B cell (primary cell): Measurements from ENCODE around the gene KCNT2. TPM values are rescaled to one million over a fixed set of nuclear protein-coding genes. Genes with fewer than 3 reads are reported as not detected.

Experiments used
- ATAC-seq: fragments of 200-7000 bp; cut with Tn5 transposase; one replicate; pipeline ENCODE4 v1.10.0; 2021; ENCODE audit warnings: low read depth, mild to moderate bottlenecking, moderate number of reproducible peaks, moderate library complexity
- CTCF ChIA-PET: fragments of 350-600 bp; sonication (Branson Sonifier 250); formaldehyde crosslinking; loops from one replicate; lab custom pipeline; 2021; ENCODE audit warnings: antibody characterized with exemption, inconsistent platforms; lab: Charles Lee
- POLR2A ChIA-PET: fragments of 350-600 bp; sonication (Branson Sonifier 250); formaldehyde crosslinking; loops from one replicate; lab custom pipeline; 2021; ENCODE audit warnings: antibody characterized with exemption; lab: Charles Lee
- DNase-seq: peaks from one replicate; pipeline ENCODE4 v3.0.0; 2013
- H2AFZ ChIP-seq: 2 replicates; pipeline ENCODE4 v1.6.1; 2012; ENCODE audit warnings: mild to moderate bottlenecking, low read depth, low read length; ENCODE audit not compliant: insufficient read depth, poor library complexity, severe bottlenecking
- H3K27ac ChIP-seq, 2 donors: 1 replicate in 1 of 2; 2 replicates in 1 of 2; pipeline ENCODE4 v1.5.1; 2012 to 2013; ENCODE audit warnings: low read length in 2 of 2, mild to moderate bottlenecking in 2 of 2, moderate library complexity in 1 of 2
- H3K27me3 ChIP-seq, 4 experiments: fragments of 200-600 bp in 1 of 4; sonication (generic) in 1 of 4; replicated peaks in 1 of 4; 1 replicate in 2 of 4; 2 replicates in 2 of 4; pipeline versions ENCODE4 v1.6.1 to v1.7.0; 2013 to 2016; ENCODE audit warnings: low read length in 3 of 4, mild to moderate bottlenecking in 2 of 4, mixed read lengths in 1 of 4, moderate library complexity in 1 of 4; ENCODE audit not compliant: insufficient read depth in 4 of 4, control insufficient read depth in 3 of 4; ENCODE audit errors: control extremely low read depth in 1 of 4
- H3K36me3 ChIP-seq, 2 experiments: replicated peaks in 1 of 2; 1 replicate in 1 of 2; 2 replicates in 1 of 2; pipeline versions ENCODE4 v1.6.1 to v1.7.1; 2013; ENCODE audit warnings: low read length in 1 of 2; ENCODE audit not compliant: insufficient read depth in 2 of 2, control insufficient read depth in 1 of 2; ENCODE audit errors: control extremely low read depth in 1 of 2, extremely low read depth in 1 of 2
- H3K4me1 ChIP-seq, 2 donors: fragments of 200-600 bp in 1 of 2; sonication (generic) in 1 of 2; 1 replicate in 1 of 2; 2 replicates in 1 of 2; pipeline versions ENCODE4 v1.5.1 to v1.6.1; 2013 to 2017; ENCODE audit warnings: low read length in 2 of 2; ENCODE audit not compliant: control insufficient read depth in 2 of 2, insufficient read depth in 2 of 2
- H3K4me2 ChIP-seq: replicated peaks from 2 replicates; pipeline ENCODE3; 2012; ENCODE audit warnings: mild to moderate bottlenecking, low read depth, low read length; ENCODE audit not compliant: poor library complexity, severe bottlenecking
- H3K4me3 ChIP-seq, 5 experiments: fragments of 200-600 bp in 1 of 5; sonication (generic) in 1 of 5; 1 replicate in 3 of 5; 2 replicates in 2 of 5; pipeline versions ENCODE4 v1.5.1 to v1.7.0; 2011 to 2016; ENCODE audit warnings: low read length in 4 of 5, mild to moderate bottlenecking in 4 of 5, low read depth in 2 of 5, control low read depth in 1 of 5, moderate library complexity in 1 of 5; ENCODE audit not compliant: insufficient read depth in 1 of 5; ENCODE audit errors: control extremely low read depth in 1 of 5, extremely low read depth in 1 of 5
- H3K79me2 ChIP-seq: fragments of 200-600 bp; sonication (generic); one replicate; pipeline ENCODE4 v1.6.0; 2016; ENCODE audit warnings: low read length; ENCODE audit not compliant: control insufficient read depth, insufficient read depth
- H3K9ac ChIP-seq: fragments of 200-600 bp; sonication (generic); 2 replicates; pipeline ENCODE4 v1.6.1; 2017; ENCODE audit warnings: mild to moderate bottlenecking, low read length, moderate library complexity
- H3K9me3 ChIP-seq, 3 donors: one replicate each; pipeline versions ENCODE4 v1.6.1 to v1.7.1; 2013; ENCODE audit warnings: low read length in 2 of 3; ENCODE audit not compliant: control insufficient read depth in 2 of 3, insufficient read depth in 1 of 3; ENCODE audit errors: control extremely low read depth in 1 of 3
- H4K20me1 ChIP-seq: 2 replicates; pipeline ENCODE4 v1.6.0; 2012; ENCODE audit warnings: mild to moderate bottlenecking, low read length; ENCODE audit not compliant: insufficient read depth, control insufficient read depth, poor library complexity, severe bottlenecking
- H3K27ac Mint-ChIP-seq: one replicate; pipeline ENCODE4 v1.8.0; 2021; ENCODE audit warnings: mixed read lengths
- H3K27me3 Mint-ChIP-seq: one replicate; pipeline ENCODE4 v1.8.0; 2021; ENCODE audit warnings: mixed read lengths
- H3K4me1 Mint-ChIP-seq: one replicate; pipeline ENCODE4 v1.8.0; 2021; ENCODE audit warnings: mixed read lengths
- H3K4me3 Mint-ChIP-seq: one replicate; pipeline ENCODE4 v1.8.0; 2021; ENCODE audit warnings: mixed read lengths
- H3K9me3 Mint-ChIP-seq: one replicate; pipeline ENCODE4 v1.8.0; 2022; ENCODE audit warnings: mixed read lengths; ENCODE audit not compliant: insufficient read depth
- CTCF ChIP-seq: fragments of 200-600 bp; IDR thresholded peaks from one replicate; pipeline ENCODE4 v1.8.0; 2022; ENCODE audit warnings: antibody characterized with exemption, mild to moderate bottlenecking
- EZH2 ChIP-seq: IDR thresholded peaks from 2 replicates; pipeline ENCODE4 v1.6.1; 2012; ENCODE audit warnings: borderline replicate concordance, low read depth, mild to moderate bottlenecking, moderate library complexity, low read length; ENCODE audit not compliant: insufficient read depth, poor library complexity, severe bottlenecking
- WGBS: methylation state at CpG from one replicate; pipeline ENCODE4 v1.1.5; 2013; ENCODE audit warnings: missing lambda C conversion rate; ENCODE audit not compliant: insufficient coverage; 5-methylcytosine and 5-hydroxymethylcytosine counted together
- intact Hi-C: fragments of 100-400 bp; cut with micrococcal nuclease; formaldehyde crosslinking; loops from one replicate; pipeline ENCODE4 v1.10.0; 2022
- polyA plus RNA-seq: library from polyadenylated mRNA; depleted of rRNA; stranded (reverse); fragments of >200 nt; gene quantifications from 2 replicates; pipeline ENCODE4 v1.2.3, GENCODE V29; 2012
- total RNA-seq, 2 donors: library from RNA; stranded (reverse); fragments of 120-200 nt in 1 of 2; gene quantifications; 1 replicate in 1 of 2; 2 replicates in 1 of 2; pipeline versions ENCODE4 v1.2.3 to v1.2.4, GENCODE V29; 2013 to 2022

KCNT2 gene
- total and polyA plus RNA-seq, 2 donors (not counting 1 experiment from before 2014, with no cell fraction given): not detected

GRCh38 chr1:196650403-196650802 lies 42.2 kb upstream of the KCNT2 start:
- no peak overlapping the region for H3K27ac Mint-ChIP-seq
- Histone ChIP-seq H3K27ac (no peak overlapping the region), H3K27me3 (no peaks in the 10 kb centered on the region), H3K36me3 (no peaks in the 10 kb centered on the region), H4K20me1 (no peaks in the 10 kb centered on the region), H3K79me2 (no peaks in the 10 kb centered on the region), H3K9me3 (no peaks in the 10 kb centered on the region), H2AFZ (no peak overlapping the region), H3K4me3 (no peak overlapping the region), H3K4me1 (no peaks in the 10 kb centered on the region), H3K4me2 (no peak overlapping the region), H3K9ac (no peak overlapping the region)
- 93% methylated on average over 8 of the region's 12 CpGs for WGBS
- intact Hi-C loops: no loop called here
- TF ChIP-seq EZH2 (no peak), CTCF (no peak)
- no peak overlapping the region for H3K4me3 Mint-ChIP-seq
- no peaks in the 10 kb centered on the region for H3K27me3 Mint-ChIP-seq
- ChIA-PET POLR2A (no interaction called here), CTCF (interaction anchor here (0.9 kb wide), 1 partner anchor 10 kb away, joined by 3 read pairs; no protein-coding TSS in a partner anchor)
- H3K4me1 Mint-ChIP-seq: no peaks in the 10 kb centered on the region
- no peak for ATAC-seq
- no peak for DNase-seq
- no peaks in the 10 kb centered on the region for H3K9me3 Mint-ChIP-seq

GRCh38 chr1:196649990-196650389 lies 41.8 kb upstream of the KCNT2 start:
- no peaks in the 10 kb centered on the region for H3K9me3 Mint-ChIP-seq
- no peaks in the 10 kb centered on the region for H3K9me3 ChIP-seq
- H3K4me3 ChIP-seq: no peak overlapping the region
- POLR2A ChIA-PET: no interaction called here
- intact Hi-C loops: no loop called here
- H3K4me2 ChIP-seq: no peak overlapping the region
- no peak overlapping the region for H3K27ac Mint-ChIP-seq
- H4K20me1 ChIP-seq: no peaks in the 10 kb centered on the region
- CTCF ChIA-PET: interaction anchor here (0.9 kb wide), 1 partner anchor 11 kb away, joined by 3 read pairs; no protein-coding TSS in a partner anchor
- ATAC-seq (no peak), DNase-seq (no peak)
- H3K9ac ChIP-seq: no peak overlapping the region
- H3K4me1 ChIP-seq: no peaks in the 10 kb centered on the region
- no peak for TF ChIP-seq EZH2
- TF ChIP-seq CTCF: no peak
- no peaks in the 10 kb centered on the region for H3K4me1 Mint-ChIP-seq
- H3K36me3 ChIP-seq: no peaks in the 10 kb centered on the region
- no peaks in the 10 kb centered on the region for H3K27me3 Mint-ChIP-seq
- H3K4me3 Mint-ChIP-seq: no peak overlapping the region
- no peak overlapping the region for H3K27ac ChIP-seq
- no peak overlapping the region for H2AFZ ChIP-seq
- no peaks in the 10 kb centered on the region for H3K79me2 ChIP-seq
- H3K27me3 ChIP-seq: no peaks in the 10 kb centered on the region
- WGBS: 100% methylated on average over 3 of the region's 12 CpGs
